Inflammatory macrophage treated with lipopolysaccharide for 4 hours (primary cell): Measurements from ENCODE around the gene MUC4.
"Not testable (repeated sequence)": the region's sequence is repeated elsewhere in the genome, so short reads cannot be mapped to it uniquely, and the experiment has no call there.

Experiments
- DNase-seq: peaks from one replicate; pipeline ENCODE4 v3.0.0-alpha.2; 2020

The MUC4 gene

GRCh38 chr3:195777975-195778374, 33.8 kb downstream of the MUC4 start:
- no peak for DNase-seq

DNA sequence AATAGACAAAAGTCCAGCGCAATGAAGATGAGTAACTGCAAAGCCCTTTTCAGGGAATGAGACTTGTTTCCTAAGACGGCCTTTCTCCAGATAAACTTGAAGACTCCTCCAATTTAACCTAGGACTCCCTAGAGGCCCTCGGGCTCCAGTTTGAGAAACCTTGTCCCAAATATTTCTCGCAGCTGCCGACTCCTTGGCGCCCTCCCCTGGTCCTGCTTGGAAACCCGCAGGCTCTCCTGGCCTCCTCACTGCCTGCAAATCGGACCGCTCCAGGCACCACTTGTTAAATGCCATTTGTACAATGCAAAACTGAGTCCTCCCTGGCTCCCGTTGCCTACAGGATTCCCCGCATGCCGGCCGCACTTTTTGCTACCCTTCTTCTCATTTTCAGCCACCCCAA, 36.8 kb downstream of the MUC4 start:
- DNase-seq = peak; percentile 38

GRCh38 chr3:195773956-195774537, 37.7 kb downstream of the MUC4 start:
- DNase-seq = no peak

GRCh38 chr3:195771646-195772300, 40.0 kb downstream of the MUC4 start:
- DNase-seq = no peak

GRCh38 chr3:195770841-195771645, 40.7 kb downstream of the MUC4 start:
- DNase-seq = not testable (repeated sequence)

GRCh38 chr3:195770081-195770840, 41.5 kb downstream of the MUC4 start:
- DNase-seq = no peak

DNA sequence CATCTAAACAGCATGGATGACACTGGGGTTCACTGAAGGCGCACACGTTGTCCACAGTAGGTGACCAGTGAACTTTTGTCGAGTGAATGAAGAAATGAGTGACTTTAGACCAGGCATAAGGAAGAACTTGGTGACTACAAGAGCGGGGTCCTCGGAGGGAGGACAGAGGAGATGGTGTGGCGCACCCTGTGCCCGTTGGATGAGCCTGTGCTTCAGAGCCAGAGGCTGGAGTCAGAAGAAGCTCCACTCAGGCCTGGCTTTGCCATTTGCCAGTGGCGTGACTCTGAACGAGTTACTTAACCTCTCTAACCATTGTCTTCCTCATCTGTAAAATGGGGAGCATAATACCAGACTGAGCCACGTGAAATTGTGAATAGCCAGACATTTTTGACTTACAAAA, 42.2 kb downstream of the MUC4 start:
- DNase-seq = no peak

DNA sequence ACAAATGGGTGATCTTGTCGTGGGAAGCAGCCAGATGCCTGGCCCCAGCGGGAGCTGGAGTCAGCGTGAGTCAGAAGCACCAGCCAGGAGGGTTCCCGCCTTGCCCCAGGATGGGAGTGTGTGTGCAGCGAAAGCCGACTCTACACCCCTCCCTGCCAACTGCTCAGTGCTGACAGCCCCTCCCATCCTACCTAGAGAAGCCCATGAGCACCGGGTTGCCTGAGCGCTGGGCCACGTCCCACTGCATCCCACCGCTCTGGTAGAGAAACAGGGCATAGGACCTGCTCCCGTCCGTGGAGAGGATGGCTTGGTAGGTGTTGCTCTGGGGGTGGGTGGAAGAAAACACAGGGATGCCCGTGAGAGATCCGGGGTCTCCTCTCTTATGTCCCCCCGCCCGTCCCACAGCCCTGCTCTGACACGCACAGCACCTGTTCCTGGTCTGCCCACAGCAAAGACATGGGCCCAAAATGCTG, 42.9 kb downstream of the MUC4 start:
- DNase-seq = no peak

DNA sequence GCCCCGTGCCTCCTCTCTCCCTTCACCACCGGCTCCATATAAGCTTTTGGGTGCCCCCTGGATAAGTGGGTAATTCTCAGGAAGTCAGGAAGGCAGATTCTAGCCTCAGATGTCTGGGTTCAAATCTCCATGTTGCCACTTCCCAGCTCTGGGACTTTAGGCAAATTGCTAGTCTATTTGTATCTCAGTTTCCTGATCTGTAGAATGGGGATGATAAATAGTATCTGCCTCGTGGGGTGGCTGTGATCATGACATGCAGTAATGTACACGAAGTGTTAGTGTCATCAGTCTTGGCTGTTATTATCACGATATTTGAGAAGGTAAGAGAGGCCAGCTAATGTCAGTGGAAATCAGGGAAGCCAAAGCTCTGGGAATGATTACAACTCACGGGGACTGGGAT, 43.3 kb downstream of the MUC4 start:
- DNase-seq = no peak

GRCh38 chr3:195767792-195768191, 43.9 kb downstream of the MUC4 start:
- DNase-seq = no peak

DNA sequence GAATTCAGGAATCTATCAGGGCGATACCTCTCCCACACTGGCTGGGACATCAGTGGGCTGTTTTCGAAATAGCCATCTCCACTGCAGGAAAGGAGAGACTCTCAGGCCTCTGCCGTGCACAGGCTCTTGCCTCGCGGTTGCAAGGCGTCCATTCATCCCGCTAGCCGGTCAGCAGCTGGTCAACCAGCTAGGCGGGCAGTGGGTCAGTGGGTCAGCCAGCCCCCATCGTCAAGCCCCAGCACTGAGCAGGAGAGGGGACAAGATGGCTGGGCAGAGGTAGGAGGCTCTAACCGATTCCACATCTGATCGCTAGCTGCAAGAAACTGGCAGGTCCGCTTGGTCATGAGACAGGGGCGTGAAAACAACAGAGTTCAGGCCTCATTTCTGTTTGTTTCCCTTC, 45.1 kb downstream of the MUC4 start:
- DNase-seq = no peak

GRCh38 chr3:195764961-195765706, 46.6 kb downstream of the MUC4 start:
- DNase-seq = no peak

DNA sequence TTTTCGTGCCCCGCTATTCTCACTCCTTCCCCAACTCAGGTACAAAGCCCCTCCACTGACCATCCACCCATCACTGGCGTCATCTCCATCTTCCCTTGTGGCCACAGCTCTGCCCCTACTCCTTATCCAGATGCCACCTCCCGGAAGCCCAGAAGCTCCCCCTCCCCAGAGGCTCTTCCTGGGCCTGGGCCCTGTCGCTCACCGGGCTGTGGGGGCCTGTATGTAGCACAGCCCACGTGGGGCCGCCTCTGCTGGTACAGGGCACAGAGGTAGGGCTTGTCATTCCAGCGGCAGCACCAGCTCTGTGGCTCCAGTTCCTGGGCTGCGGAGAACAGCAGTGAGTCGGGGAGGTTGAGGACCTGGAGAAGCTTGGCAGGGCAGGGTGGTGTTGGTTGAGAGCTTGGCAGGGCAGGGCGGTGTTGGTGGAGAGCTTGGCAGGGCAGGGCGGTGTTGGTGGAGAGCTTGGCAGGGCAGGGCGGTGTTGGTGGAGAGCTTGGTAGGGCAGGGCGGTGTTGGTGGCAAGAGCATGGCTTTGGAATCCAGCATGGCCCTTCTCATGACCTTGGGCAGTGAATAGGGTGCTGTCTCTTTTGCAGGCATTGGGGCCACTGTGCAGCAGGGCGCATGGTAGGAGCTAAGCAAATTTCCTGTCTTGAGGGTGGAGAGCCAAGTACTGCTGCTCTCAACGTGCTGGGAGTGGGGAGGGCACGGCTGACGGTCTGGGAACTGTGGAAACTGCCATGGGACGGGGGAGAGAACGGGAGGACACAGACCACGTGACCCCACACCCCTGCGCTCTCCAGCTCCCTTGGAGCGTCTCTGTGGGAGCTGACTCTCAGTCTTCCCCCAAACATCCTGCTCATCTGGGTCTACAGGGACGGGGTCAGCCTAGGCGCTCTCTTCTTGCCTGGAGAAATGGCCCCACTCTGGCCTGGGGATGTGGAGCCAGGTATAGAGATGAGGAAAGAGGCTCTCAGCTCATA, 47.6 kb downstream of the MUC4 start:
- DNase-seq = no peak

- DNase-seq = no peak
Observed at GRCh38 chr3:195763076-195763830, 48.5 kb downstream of the MUC4 start.

- DNase-seq = no peak
Observed at GRCh38 chr3:195762611-195763010, 49.1 kb downstream of the MUC4 start.

GRCh38 chr3:195762249-195762585, 49.5 kb downstream of the MUC4 start:
- DNase-seq = no peak

DNA sequence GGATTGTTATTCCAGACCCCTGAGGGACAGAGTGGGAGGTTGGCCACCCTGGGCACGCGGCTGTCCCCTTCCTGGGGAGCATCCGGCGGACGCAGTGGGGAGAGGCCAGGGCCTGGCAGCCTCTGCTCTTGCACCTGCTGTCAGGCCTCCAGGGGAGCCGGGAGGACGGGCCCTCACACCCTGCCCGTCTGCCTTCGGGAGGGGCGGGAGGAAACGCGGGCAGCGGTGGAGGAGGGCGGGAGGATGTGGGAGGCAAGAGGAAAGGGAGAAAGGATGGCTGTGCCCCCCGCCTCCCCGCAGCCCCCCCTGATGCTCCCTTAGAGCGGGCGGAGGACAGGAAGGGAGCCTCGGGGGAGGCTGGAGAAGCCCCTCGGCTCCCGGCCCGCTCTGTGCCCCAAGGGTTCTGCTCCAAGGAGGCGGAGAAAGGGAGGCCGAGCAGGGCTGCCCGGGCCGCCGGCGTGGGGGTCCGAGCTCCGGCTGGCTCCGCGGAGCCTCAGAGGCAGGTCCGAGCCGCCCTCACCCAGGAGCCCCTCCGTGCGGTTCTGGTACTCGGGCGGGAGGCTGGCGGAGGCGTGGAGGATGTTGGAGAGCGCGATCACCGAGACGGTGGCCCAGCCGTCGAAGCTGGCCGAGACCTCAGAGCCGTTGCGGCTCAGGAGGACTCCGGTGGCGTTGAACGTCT, 50.0 kb downstream of the MUC4 start:
- no peak for DNase-seq

DNA sequence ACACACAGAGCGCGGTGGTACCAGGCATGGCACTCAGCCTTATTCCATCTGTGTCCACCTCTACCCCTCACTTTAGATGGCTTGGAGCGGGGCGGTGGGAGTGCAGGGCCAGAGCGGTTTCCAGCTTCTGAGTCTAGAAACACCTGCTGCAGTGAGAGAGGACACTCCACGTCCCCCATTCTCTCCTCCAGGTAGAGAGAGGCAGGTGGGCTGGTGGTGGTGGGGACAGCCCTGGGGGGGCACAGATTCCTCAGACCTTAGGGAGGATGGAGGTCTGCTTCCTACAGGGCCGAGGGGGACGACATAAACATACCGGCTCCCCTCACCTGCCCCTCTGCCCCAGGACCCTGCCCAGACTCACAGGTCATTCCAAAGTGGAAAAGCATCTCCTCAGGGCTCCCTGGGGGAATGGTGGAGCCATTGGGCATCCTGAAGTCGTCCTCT, 50.6 kb downstream of the MUC4 start:
- DNase-seq = no peak

- no peak for DNase-seq
Observed at GRCh38 chr3:195760345-195761122, 51.2 kb downstream of the MUC4 start.
